ENCODE data around the gene IGSF9.

DNA sequence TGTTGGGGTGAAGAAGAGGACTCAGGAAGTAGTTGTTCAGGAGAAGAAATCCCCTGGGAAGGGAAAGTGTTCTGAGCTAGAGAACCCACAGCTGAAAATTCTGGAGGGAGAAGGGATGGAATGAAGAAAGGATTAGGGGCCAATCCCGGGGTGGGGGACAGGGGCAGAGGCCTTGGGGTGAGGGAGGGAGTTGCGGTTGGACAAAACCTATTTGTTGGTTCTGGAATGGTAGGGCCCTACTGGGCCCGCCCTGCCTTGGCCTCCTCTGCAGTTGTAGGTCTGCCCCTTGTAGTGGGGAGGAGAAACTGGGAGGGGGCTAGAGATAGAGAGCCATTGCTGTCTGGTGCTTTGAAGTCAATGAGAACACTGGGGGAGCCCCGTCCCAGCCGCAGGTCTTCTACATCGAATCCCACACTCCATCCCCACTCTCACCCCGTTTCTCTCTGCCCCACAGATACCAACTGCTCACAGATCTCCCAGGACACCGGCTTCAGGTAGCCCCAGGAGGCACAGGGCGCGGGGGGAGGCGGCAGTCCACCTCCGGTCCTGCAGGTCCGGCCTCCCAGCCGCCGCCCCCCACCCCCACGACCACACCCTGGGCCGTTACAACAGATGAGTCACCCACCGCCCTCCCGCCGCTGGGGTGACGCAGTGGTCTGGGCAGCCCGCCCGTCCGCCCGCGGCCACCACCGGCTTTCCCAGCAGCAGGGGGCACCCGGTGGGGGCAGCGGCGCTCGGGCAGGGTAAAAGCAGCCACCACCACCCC is 21.2 kb downstream of the IGSF9 start:
- peak; percentile 38; the same call in 1 of the 2 replicates for TF ChIP-seq CTCF (conservative IDR thresholded peaks at IDR 0.05; ENCODE audit: low read depth, low read length)
- peak; percentile 61; the same call in 1 of the 2 replicates for TF ChIP-seq EZH2phosphoT487 (IDR thresholded peaks at IDR 0.05; ENCODE audit: borderline replicate concordance, low read length)

All from PC-3 (cell line).